22Rv1 (cell line): ENCODE measurements around the gene P2RY8.

Experiments used
- CTCF ChIP-seq: fragments of 450-650 bp; IDR thresholded peaks from 2 replicates; pipeline ENCODE4 v1.5.1; 2017; ENCODE audit warnings: mild to moderate bottlenecking
- ZFX ChIP-seq: fragments of 450-650 bp; IDR thresholded peaks from 2 replicates; pipeline ENCODE4 v1.6.1; 2017; ENCODE audit warnings: antibody characterized with exemption, borderline replicate concordance

DNA sequence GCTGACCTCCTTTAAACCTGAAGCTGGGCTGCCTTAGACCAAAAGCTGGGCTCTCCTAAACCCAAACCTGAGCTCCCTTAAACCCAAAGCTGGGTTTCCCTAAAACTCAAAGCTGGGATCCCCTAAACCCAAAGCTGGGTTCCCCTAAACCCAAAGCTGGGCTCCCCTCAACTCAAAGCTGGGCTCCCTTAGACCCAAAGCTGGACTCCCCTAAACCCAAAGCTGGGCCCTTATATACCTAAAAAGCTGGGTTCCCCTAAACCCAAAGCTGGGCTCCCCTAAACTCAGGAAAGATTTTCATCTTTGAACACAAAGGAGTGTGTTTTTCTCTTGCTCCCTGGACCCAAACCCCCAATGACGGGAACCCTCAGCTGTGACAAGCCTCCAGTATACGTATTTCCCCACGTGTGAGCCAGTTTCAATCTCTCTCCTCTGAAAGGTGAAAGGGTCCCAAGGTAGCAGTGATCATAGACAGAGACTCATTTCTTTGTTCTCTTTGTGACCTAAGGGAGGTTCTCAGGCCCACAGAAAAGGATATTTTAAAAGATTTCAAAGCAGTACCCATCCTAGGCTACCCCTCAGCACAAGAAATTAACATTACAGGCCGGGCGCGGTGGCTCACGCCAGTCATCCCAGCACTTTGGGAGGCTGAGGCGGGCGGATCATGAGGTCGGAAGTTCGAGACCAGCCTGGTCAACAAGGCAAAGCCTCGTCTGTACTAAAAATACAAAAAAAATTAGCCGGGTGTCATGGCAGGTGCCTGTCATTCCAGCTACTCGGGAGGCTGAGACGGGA is 52.9 kb downstream of the P2RY8 start:
- no peak for TF ChIP-seq CTCF
- no peak for TF ChIP-seq ZFX
